H1 (cell line): ENCODE measurements around the gene OGG1. TPM values are rescaled to one million over a fixed set of nuclear protein-coding genes. Genes with fewer than 3 reads are reported as not detected.

Experiments
- BCL11A ChIP-seq, 2 experiments: IDR thresholded peaks; one replicate each; pipeline ENCODE4 v1.6.1; 2011; ENCODE audit warnings: low read depth in 2 of 2, low read length in 2 of 2, mild to moderate bottlenecking in 2 of 2
- CBX5 ChIP-seq: fragments of 300-800, 300-1000 bp; sonication (generic); IDR thresholded peaks from 2 replicates; pipeline ENCODE4 v1.7.1; 2016; ENCODE audit warnings: antibody characterized with exemption, low read length, low read depth
- CHD2 ChIP-seq: IDR thresholded peaks from 2 replicates; pipeline ENCODE4 v1.6.1; 2012; ENCODE audit warnings: low read length, improper control_type of control experiment
- GABPA ChIP-seq: IDR thresholded peaks from 2 replicates; pipeline ENCODE4 v1.6.1; 2011; ENCODE audit warnings: mild to moderate bottlenecking, low read length, moderate library complexity, borderline replicate concordance; ENCODE audit not compliant: insufficient read depth
- KDM1A ChIP-seq: fragments of 200-600, 300-600 bp; sonication (generic); IDR thresholded peaks from 2 replicates; pipeline ENCODE4 v1.7.1; 2016; ENCODE audit warnings: mild to moderate bottlenecking, low read length, borderline replicate concordance
- RAD21 ChIP-seq, 2 experiments: IDR thresholded peaks in 1 of 2; conservative IDR thresholded peaks in 1 of 2; 2 replicates each; pipeline ENCODE4 v1.6.1; 2011; ENCODE audit warnings: low read depth in 2 of 2, low read length in 2 of 2, improper control_type of control experiment in 1 of 2, inconsistent platforms in 1 of 2, mild to moderate bottlenecking in 1 of 2, moderate library complexity in 1 of 2
- RFX5 ChIP-seq: IDR thresholded peaks from 2 replicates; pipeline ENCODE4 v1.6.1; 2011; ENCODE audit warnings: low read depth, low read length, improper control_type of control experiment, borderline replicate concordance
- TBP ChIP-seq: IDR thresholded peaks from 2 replicates; pipeline ENCODE4 v1.6.1; 2011; ENCODE audit warnings: low read depth, low read length, improper control_type of control experiment
- polyA plus RNA-seq, 7 experiments: library from polyadenylated mRNA; depleted of rRNA in 3 of 7; stranded (reverse) in 5 of 7; unstranded in 2 of 7; fragments of >200 nt in 5 of 7; fragments of 200-250 nt in 2 of 7; gene quantifications; 1 replicate in 5 of 7; 2 replicates in 1 of 7; 4 replicates in 1 of 7; pipeline versions ENCODE4 v1.2.1 to v1.2.3, GENCODE V29; 2011 to 2013; ENCODE audit warnings: missing spikeins in 2 of 7, mixed read lengths in 2 of 7
- total RNA-seq: library from RNA; stranded (reverse); fragmentation: NEBNext Ultra II Directional; extraction: Animal tissue kit (Norgen Biotek cat#: 25700); gene quantifications from 2 replicates; pipeline ENCODE4 v1.2.1, GENCODE V29; 2021
- TF ChIP-seq, protein P1 (sequence below): fragments of 300-600 bp; sonication (generic); IDR thresholded peaks from 2 replicates; pipeline ENCODE4 v1.7.1; 2012; ENCODE audit warnings: low read length, moderate library complexity, mild to moderate bottlenecking, inconsistent platforms; ENCODE audit not compliant: insufficient replicate concordance

The OGG1 gene
- total and polyA plus RNA-seq, 2 of the 8 experiments (the other 6 are each of a cell fraction or from before 2014, with no cell fraction given) = 29.6 to 46.8 TPM

DNA sequence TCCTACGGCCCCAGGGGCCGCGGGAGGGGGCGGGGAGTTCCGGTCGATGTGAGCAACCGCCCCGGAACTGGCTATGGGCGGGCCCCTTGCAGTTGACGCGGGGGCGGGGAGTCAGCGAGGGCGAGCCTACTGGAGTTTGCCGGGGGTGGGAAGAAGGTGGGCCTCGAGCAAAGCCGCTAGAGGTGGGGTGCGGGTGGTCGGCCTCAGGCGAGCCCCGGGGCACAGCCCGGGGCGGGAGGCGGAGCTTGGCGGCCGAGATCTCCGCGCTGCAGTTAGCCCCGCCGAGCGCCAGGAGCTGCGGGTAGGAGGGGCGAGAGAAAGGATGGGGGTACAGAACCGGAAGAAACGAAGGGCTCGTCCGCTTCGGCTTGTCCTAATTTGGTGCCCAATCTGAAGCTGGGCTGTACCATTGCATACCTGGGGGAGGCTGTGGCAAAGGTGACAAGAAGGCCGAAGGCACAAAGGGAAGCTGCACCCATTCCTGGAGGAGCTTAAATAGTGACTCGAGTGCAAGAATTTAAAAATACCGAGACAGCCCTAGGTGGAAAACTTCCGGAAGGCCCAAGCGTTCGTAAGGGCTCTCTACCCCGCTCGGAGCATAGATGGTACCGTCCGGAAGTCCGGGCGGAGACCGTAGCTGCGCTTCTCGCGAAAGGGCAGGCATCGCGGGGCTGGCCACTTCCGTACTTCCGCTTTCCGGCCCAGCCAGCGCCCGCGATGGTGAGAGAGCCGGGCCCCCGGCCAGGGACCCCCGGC is 42.8 kb downstream of the OGG1 start, which contains the start of the genes ARPC4 and TADA3 (continued):
- TF ChIP-seq, protein P1, sequence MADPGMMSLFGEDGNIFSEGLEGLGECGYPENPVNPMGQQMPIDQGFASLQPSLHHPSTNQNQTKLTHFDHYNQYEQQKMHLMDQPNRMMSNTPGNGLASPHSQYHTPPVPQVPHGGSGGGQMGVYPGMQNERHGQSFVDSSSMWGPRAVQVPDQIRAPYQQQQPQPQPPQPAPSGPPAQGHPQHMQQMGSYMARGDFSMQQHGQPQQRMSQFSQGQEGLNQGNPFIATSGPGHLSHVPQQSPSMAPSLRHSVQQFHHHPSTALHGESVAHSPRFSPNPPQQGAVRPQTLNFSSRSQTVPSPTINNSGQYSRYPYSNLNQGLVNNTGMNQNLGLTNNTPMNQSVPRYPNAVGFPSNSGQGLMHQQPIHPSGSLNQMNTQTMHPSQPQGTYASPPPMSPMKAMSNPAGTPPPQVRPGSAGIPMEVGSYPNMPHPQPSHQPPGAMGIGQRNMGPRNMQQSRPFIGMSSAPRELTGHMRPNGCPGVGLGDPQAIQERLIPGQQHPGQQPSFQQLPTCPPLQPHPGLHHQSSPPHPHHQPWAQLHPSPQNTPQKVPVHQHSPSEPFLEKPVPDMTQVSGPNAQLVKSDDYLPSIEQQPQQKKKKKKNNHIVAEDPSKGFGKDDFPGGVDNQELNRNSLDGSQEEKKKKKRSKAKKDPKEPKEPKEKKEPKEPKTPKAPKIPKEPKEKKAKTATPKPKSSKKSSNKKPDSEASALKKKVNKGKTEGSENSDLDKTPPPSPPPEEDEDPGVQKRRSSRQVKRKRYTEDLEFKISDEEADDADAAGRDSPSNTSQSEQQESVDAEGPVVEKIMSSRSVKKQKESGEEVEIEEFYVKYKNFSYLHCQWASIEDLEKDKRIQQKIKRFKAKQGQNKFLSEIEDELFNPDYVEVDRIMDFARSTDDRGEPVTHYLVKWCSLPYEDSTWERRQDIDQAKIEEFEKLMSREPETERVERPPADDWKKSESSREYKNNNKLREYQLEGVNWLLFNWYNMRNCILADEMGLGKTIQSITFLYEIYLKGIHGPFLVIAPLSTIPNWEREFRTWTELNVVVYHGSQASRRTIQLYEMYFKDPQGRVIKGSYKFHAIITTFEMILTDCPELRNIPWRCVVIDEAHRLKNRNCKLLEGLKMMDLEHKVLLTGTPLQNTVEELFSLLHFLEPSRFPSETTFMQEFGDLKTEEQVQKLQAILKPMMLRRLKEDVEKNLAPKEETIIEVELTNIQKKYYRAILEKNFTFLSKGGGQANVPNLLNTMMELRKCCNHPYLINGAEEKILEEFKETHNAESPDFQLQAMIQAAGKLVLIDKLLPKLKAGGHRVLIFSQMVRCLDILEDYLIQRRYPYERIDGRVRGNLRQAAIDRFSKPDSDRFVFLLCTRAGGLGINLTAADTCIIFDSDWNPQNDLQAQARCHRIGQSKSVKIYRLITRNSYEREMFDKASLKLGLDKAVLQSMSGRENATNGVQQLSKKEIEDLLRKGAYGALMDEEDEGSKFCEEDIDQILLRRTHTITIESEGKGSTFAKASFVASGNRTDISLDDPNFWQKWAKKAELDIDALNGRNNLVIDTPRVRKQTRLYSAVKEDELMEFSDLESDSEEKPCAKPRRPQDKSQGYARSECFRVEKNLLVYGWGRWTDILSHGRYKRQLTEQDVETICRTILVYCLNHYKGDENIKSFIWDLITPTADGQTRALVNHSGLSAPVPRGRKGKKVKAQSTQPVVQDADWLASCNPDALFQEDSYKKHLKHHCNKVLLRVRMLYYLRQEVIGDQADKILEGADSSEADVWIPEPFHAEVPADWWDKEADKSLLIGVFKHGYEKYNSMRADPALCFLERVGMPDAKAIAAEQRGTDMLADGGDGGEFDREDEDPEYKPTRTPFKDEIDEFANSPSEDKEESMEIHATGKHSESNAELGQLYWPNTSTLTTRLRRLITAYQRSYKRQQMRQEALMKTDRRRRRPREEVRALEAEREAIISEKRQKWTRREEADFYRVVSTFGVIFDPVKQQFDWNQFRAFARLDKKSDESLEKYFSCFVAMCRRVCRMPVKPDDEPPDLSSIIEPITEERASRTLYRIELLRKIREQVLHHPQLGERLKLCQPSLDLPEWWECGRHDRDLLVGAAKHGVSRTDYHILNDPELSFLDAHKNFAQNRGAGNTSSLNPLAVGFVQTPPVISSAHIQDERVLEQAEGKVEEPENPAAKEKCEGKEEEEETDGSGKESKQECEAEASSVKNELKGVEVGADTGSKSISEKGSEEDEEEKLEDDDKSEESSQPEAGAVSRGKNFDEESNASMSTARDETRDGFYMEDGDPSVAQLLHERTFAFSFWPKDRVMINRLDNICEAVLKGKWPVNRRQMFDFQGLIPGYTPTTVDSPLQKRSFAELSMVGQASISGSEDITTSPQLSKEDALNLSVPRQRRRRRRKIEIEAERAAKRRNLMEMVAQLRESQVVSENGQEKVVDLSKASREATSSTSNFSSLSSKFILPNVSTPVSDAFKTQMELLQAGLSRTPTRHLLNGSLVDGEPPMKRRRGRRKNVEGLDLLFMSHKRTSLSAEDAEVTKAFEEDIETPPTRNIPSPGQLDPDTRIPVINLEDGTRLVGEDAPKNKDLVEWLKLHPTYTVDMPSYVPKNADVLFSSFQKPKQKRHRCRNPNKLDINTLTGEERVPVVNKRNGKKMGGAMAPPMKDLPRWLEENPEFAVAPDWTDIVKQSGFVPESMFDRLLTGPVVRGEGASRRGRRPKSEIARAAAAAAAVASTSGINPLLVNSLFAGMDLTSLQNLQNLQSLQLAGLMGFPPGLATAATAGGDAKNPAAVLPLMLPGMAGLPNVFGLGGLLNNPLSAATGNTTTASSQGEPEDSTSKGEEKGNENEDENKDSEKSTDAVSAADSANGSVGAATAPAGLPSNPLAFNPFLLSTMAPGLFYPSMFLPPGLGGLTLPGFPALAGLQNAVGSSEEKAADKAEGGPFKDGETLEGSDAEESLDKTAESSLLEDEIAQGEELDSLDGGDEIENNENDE = no peak
- TF ChIP-seq KDM1A (no peak), BCL11A (IDR thresholded peaks at IDR 0.05; ENCODE audit: low read depth in 2 of 2, low read length in 2 of 2) (no peak), RFX5 (no peak), RAD21 (IDR thresholded peaks at IDR 0.05 in 1 of 2, conservative IDR thresholded peaks at IDR 0.05 in 1 of 2; ENCODE audit: low read depth in 2 of 2, low read length in 2 of 2) (no peak), CHD2 (peak; percentile 95), GABPA (peak; percentile 76; the same call in 1 of the 2 replicates), CBX5 (no peak), TBP (peak; percentile 74)
